LoVo (cell line): ENCODE data around the gene CD86.
A peak's percentile ranks its signal among the peaks of the same experiment; 100 is the strongest.

Experiments
- DNase-seq: peaks from one replicate; pipeline ENCODE4 v3.0.0-alpha.2; 2016; ENCODE audit warnings: low spot score

Gene CD86

DNA sequence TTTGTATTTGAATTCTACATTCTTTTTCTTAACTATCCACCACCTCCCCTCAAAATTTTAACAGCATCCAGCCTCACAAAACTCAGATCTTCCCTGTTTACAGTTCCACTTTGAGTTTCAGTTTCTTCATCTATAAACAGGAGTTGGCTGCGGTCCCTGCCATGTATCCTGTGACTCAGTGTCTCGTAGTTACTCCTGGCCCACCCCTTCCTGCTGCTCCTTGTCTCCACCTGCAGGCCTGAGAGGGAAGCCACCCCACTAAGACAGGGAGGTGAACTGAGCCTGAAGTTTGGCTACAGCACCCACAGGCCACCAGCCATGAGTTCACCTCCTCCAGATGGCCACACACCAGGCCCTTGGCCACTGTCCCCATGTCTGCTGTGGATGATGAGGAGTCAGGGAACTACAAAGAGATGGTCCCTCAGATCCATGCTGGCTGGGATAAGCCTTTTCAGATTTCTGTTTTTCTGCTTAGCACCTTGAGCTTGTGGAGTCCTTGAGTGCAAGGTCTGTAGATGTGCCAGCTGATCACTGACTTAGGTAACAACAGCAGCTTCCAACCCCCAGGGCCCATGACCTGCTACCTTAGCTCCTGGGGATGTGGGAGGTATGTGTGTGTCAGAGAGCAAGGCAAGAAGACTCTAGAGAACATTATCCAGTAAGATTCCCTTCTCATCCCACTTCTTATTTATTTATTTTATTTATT, 37.5 kb downstream of the CD86 start:
- DNase-seq = peak; percentile 58

- DNase-seq = no peak
Measured at GRCh38 chr3:122094125-122094524, 39.0 kb downstream of the CD86 start.

DNA sequence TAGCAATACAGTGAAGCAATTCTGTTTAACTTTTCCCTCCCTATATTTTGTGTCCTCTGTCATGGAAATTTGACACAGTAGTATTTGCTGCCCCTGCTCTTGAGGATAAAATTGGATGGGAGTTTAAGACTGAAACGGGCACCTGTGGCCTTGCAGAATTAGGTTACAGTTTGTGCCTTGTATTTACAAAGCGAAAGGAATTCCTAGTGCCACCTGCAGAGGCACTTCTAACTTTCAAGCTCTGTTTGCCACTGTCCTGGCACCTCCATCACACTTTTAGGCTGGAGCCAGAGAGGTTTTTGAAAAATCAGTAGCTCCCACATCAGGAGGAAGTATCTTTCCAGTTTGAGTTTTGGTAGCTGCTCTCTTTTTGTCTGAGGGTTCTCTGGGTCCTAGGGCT, 39.5 kb downstream of the CD86 start:
- no peak for DNase-seq

- no peak for DNase-seq
Measured at GRCh38 chr3:122097141-122097540, 42.0 kb downstream of the CD86 start.

GRCh38 chr3:122098611-122099010, 43.4 kb downstream of the CD86 start:
- DNase-seq = no peak

GRCh38 chr3:122099255-122099654, 44.1 kb downstream of the CD86 start:
- no peak for DNase-seq

- DNase-seq = no peak
Measured at GRCh38 chr3:122100083-122100482, 44.9 kb downstream of the CD86 start.

- DNase-seq = no peak
Measured at GRCh38 chr3:122100591-122101463, 45.7 kb downstream of the CD86 start.

- peak; percentile 56 for DNase-seq
Measured at GRCh38 chr3:122101646-122102045, 46.5 kb downstream of the CD86 start.

DNA sequence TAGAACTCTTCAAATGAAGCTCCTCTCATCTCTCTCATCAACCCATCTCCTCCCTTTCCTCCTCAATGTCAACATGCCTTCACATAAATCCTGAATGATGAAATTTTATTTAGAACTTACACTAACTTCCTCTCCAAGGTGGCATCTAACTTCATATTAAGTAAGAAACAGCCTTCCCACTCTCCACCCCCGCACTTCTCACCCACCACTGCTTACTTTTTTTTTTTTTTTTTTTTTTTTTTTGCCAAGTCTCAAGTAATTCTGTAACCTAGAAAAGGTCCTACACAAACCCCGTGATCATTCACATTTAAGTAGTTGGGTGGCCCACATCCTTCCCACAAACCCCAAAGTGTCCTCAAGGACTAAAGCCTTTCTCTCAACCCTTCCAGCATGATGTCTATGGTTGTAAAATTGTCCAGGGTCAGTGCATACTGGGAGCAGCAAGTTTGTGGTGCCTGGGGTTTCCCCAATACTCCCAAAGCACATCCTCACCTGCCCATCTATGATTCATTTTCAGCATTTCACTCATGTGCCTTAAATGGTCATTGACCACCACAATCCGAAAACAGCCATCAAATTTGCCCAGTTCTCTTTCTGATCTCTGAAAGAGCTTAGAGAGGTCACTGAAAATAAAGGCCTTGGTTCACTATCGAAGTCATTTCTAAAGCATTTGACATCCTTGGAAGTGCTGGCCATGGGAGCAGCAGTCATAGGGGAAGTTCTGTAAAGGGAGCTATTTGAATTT, 47.2 kb downstream of the CD86 start:
- DNase-seq = no peak

DNA sequence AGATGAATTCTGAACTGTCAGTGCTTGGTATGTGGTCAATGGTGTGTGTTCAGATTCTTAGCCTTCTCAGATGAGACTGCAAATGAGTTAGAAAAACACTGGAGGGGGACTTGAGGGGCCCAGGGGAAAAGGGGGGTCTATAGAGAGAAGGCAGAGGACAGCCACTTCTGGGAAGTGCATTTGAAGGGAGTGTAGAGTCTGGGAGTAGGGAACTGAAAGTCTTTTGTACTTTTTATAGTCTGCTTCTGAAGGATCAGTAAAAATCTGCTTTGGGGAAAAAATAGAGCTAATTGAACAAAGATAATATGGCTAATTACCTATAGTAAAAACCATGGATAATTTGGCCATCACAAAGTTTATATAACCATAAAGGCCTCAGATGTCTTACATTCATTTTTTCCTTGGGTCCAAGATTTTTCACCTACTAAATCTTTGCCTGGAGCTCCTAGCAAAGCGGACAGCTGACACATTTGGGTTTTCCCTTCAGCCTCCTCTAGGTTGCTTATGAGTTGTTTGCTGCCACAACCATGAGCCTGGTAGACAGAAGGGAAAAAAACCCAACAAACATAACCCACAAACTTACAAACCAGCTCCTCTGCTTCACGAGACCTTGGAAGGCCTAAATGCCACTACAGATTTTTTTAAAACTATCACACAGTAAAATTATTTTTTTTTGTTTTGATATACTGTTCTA, 48.8 kb downstream of the CD86 start:
- DNase-seq = no peak

GRCh38 chr3:122104515-122105194, 49.5 kb downstream of the CD86 start:
- no peak for DNase-seq

GRCh38 chr3:122105626-122106025, 50.5 kb downstream of the CD86 start:
- no peak for DNase-seq

DNA sequence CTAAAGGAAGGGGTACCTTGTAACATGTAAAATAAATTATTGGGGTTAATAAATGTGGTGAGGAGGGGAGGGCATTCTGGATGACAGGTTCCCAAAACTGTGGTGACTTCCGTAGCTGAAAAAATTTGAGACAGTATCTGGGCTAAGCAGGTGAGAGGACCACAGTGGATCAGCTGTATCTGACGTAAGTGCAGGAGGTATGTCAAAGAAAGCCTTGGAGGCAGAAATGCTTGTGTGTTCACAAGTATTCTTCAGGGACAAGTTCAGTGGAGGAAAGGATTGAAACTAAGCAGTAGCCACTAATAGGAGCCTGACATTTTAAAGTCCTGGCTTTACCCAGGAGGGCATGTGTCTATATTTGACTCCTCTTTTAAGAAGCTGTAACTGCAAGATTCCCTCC, 52.0 kb downstream of the CD86 start:
- DNase-seq = no peak

- no peak for DNase-seq
Measured at GRCh38 chr3:122111974-122112373, 56.8 kb downstream of the CD86 start.

GRCh38 chr3:122112754-122113153, 57.6 kb downstream of the CD86 start:
- no peak for DNase-seq

DNA sequence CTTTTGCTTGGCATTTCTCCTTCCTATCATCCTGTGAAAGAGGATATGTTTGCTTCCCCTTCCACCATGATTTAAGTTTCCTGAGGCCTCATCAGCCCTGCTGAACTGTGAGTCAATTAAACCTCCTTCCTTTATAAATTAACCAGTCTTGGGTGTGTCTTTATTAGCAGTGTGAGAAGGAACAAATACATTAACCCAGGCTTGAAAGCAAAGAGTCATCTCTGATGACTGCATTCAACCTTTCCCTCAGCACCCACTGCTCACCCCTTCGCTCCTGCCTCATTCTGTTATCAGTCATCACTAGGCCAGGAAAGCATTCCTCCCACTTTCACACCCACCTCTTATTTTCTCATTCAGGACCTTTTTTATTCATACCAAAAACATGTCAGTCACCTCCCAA, 68.7 kb downstream of the CD86 start:
- no peak for DNase-seq

DNA sequence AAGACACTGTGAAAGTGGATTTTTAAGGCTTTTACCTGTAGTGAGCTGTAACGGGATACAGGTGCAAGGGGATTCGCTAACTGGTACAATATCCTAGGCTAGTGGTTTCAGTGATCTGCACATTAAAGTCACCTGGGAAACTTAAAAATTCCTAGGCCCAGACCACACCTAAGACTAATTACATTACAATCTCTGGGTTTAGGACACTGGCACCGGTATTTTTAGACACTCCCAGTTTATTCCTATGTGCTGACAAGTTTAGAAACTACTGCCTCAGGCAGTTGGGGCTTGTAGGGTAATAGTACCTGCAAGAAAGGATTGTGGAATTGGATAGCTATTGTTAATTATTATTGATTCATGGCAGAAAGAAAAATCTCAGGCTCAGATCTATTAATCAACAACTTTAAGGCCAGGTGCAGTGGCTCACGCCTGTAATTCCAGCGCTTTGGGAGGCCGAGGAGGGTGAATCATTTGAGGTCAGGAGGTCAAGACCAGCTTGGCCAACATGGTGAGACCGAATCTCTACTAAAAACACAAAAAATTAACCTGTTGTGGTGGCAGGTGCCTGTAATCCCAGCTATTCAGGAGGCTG, 77.9 kb downstream of the CD86 start:
- no peak for DNase-seq

DNA sequence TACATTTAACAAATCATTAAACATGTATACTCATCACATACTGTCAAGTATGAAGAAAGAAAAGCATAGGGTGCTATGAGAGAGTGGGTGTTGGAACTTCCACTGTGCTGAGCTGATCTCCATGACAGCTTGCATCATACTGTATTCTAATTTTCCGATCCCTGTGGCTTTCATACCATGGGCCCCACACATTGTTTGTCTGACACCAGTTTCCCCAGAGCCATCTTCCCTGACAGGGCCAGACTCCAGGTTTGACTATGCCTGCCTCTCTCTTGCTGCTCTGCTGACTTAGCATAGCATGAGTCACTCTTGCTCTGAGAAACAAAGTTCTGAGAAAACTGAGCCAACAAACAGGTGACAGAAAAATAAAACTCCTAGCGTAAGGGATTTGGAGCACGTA, 91.3 kb downstream of the CD86 start:
- no peak for DNase-seq

- no peak for DNase-seq
Measured at GRCh38 chr3:122148941-122149627, 93.9 kb downstream of the CD86 start.

DNA sequence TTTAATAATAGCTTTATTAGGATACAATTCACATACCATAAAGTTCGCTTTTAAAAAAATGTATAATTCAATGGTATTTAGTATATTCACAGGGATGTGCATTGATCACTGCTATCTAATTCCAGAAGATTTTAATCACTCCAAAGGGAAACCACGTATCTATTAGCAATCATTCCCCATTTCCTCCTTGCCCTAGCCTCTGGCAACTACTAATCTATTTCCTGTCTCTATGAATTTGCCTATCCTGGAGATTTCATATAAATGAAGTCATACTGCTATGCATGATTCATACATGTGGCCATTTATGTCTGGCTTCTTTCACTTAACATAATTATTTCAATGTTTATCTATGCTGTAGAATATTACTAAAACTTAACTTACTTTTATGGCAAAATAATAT, 96.3 kb downstream of the CD86 start:
- no peak for DNase-seq
